Bronchial epithelial cell (primary cell): ENCODE data around the gene NTM. TPM values are rescaled to one million over a fixed set of nuclear protein-coding genes. Genes with fewer than 3 reads are reported as not detected.
A peak's percentile ranks its signal among the peaks of the same experiment; 100 is the strongest.
"Not testable (repeated sequence)": the region's sequence is repeated elsewhere in the genome, so short reads cannot be mapped to it uniquely, and the experiment has no call there.

Experiments used
- DNase-seq: peaks from one replicate; pipeline ENCODE4 v3.0.0-alpha.2; 2010; ENCODE audit warnings: low read depth
- FAIRE-seq: peaks from 2 replicates; lab custom pipeline; 2011; peaks lifted over from hg19 to GRCh38; lab: Jason Lieb, UNC
- H3K27me3 ChIP-seq: 2 replicates; pipeline ENCODE4 v1.5.1; 2011; ENCODE audit warnings: low read length; ENCODE audit not compliant: control insufficient read depth, insufficient read depth
- H3K36me3 ChIP-seq: 2 replicates; pipeline ENCODE4 v1.5.1; 2011; ENCODE audit warnings: low read length; ENCODE audit not compliant: control insufficient read depth, insufficient read depth
- H3K4me3 ChIP-seq: 2 replicates; pipeline ENCODE4 v1.5.1; 2011; ENCODE audit warnings: mild to moderate bottlenecking, low read depth, low read length, control low read depth
- CTCF ChIP-seq: IDR thresholded peaks from 2 replicates; pipeline ENCODE4 v1.5.1; 2011; ENCODE audit warnings: mild to moderate bottlenecking, moderate library complexity, low read length, control low read depth, inconsistent platforms; ENCODE audit not compliant: insufficient read depth, severe bottlenecking
- total RNA-seq: library from RNA; depleted of rRNA; stranded (reverse); fragments of >200 nt; gene quantifications from 2 replicates; pipeline ENCODE4 v1.2.1, GENCODE V29; 2014

NTM gene
- total RNA-seq, 1 donor from 2014 or later = 4.2 TPM

DNA sequence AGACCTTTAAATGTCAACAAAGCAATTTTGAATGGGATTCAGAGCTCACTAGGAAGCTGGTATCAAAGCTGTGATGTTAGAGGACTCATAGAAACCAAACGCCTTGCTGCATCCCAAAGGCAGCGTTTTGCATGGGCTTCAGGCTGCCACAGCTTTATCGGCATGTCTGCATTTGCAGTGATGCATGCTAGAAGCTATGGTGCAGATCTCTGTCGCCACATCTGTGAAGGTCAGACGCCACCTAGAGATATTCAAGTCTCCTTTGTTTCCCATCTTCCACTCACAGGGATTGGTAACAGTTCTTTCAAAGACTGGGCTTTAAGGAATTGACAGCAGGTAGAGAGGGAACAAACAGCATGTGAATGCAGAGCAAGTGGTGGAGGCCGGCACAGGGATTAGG, 47.8 kb downstream of the NTM start:
- Histone ChIP-seq H3K36me3 (no peaks in the 10 kb centered on the region), H3K27me3 (no peaks in the 10 kb centered on the region), H3K4me3 (no peak overlapping the region)
- FAIRE-seq (peak; percentile 13), DNase-seq (no peak)
- no peak for TF ChIP-seq CTCF

DNA sequence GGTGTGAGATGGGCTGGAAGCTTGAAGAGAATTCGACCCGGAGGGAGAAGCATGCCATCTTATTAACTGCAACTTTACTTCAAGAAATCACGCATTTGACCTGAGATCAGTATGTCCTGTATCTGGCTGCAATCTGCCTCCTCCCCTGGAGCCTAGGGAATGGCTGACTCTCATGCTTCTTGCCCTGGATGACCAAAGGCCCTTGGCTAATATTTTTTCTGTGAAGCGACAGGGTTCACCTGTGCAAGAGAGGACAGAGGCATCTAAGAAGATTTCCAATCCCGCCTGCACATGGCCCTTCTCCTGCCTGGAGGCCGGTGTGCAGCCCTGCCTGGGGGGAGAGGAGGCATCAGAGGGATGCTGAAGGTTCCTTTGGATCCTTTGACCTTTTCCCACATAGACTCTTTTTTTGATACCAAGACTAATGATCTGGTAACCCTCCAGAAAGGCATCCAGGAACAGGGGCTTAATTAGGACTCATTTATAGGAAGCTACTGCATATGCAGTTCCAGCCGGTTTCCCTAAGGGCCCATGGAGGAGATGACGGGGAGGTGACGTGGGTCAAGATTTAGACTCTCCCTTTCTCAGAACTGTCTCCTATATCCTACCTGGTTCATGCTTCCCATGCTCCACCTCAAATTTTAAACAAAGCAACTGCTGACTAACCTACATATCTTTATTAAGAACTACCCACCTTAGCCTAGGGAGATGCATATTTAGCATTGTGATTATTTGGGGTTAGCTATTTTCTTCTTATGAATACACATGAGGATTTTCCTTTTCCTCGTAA, 50.8 kb downstream of the NTM start:
- H3K27me3 ChIP-seq = no peaks in the 10 kb centered on the region
- FAIRE-seq (no peak), DNase-seq (no peak)
- H3K4me3 ChIP-seq = no peak overlapping the region
- H3K36me3 ChIP-seq = no peaks in the 10 kb centered on the region
- TF ChIP-seq CTCF = no peak

DNA sequence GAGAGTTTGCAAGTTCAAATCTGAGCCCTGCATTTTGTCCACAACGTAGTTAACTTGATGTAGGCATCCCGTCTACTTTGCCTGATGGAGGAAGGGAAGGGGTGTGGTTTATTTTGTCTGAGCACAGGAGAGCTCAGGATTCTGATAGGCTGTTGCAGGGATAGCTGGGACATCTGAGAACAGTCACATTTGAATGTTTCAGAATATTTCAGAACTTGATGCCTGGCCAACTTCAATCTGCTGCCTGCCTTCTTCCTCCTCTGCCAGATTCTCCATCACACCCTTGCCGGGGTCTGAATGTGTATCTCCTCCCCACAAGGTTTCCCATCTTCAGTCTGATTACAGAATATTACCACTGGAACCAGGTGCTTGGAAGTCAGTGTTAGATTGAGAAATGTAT, 51.6 kb downstream of the NTM start:
- TF ChIP-seq CTCF = no peak
- Histone ChIP-seq H3K36me3 (no peaks in the 10 kb centered on the region), H3K4me3 (no peak overlapping the region), H3K27me3 (no peaks in the 10 kb centered on the region)
- FAIRE-seq (no peak), DNase-seq (no peak)

DNA sequence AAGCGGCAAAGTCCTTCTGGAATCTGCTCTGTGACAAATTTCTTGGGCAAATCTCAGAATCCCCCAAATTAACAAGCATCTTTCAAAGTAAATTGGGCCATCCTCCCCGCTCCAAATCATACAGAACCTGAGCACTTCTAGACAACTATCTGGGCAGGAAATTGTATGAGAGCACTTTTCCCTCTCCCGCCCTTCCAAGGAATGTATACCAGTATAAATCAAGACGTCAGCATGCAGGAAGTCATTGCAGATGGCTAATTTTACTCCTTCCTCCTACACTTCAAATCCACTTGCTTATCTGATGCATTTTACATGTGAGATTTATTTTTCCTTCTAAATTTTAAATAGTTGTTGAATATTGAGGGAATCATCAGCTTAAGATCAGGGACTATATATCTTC, 52.1 kb downstream of the NTM start:
- FAIRE-seq = no peak
- no peak overlapping the region for H3K4me3 ChIP-seq
- H3K36me3 ChIP-seq = no peaks in the 10 kb centered on the region
- peak; percentile 71 for DNase-seq
- no peaks in the 10 kb centered on the region for H3K27me3 ChIP-seq
- no peak for TF ChIP-seq CTCF

DNA sequence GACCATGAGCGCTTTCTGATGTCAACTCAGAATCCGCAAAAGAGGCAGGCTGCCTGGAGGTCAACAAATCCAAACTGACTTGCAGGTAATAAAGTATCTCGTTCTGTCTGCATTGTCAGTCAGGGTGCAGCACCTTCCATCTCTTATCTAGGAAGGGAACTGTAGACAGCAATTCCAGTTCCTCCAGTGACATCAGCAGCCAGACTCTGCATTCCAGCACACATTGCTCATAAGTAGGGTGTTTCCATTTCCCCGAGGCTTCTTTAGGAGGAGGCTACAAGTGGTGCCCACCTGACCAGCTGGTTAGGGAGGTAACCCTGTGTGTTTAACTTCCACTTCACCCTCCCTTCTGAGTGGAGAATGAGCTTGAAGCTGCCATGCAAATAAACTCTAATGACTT, 53.3 kb downstream of the NTM start:
- peak; percentile 98 for DNase-seq
- Histone ChIP-seq H3K27me3 (no peaks in the 10 kb centered on the region), H3K4me3 (no peak overlapping the region), H3K36me3 (no peaks in the 10 kb centered on the region)
- TF ChIP-seq CTCF = no peak
- peak; percentile 28 for FAIRE-seq

GRCh38 chr11:131424257-131424876, 54.0 kb downstream of the NTM start:
- H3K4me3 ChIP-seq, FAIRE-seq, H3K36me3 ChIP-seq, H3K27me3 ChIP-seq, DNase-seq: not testable (repeated sequence)
